GM12873 (cell line): ENCODE measurements around the gene SLC37A3.
A peak's percentile ranks its signal among the peaks of the same experiment; 100 is the strongest.

Source experiments
- TF ChIP-seq, protein P1 (sequence below): IDR thresholded peaks from 2 replicates; pipeline ENCODE4 v1.5.1; 2012; ENCODE audit warnings: low read depth, mild to moderate bottlenecking, moderate library complexity, low read length, control low read depth; ENCODE audit not compliant: insufficient read depth; ENCODE audit errors: missing control alignments

The SLC37A3 gene

GRCh38 chr7:140314573-140315480, 83.5 kb downstream of the SLC37A3 start:
- TF ChIP-seq, protein P1, sequence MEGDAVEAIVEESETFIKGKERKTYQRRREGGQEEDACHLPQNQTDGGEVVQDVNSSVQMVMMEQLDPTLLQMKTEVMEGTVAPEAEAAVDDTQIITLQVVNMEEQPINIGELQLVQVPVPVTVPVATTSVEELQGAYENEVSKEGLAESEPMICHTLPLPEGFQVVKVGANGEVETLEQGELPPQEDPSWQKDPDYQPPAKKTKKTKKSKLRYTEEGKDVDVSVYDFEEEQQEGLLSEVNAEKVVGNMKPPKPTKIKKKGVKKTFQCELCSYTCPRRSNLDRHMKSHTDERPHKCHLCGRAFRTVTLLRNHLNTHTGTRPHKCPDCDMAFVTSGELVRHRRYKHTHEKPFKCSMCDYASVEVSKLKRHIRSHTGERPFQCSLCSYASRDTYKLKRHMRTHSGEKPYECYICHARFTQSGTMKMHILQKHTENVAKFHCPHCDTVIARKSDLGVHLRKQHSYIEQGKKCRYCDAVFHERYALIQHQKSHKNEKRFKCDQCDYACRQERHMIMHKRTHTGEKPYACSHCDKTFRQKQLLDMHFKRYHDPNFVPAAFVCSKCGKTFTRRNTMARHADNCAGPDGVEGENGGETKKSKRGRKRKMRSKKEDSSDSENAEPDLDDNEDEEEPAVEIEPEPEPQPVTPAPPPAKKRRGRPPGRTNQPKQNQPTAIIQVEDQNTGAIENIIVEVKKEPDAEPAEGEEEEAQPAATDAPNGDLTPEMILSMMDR = no peak

- TF ChIP-seq, protein P1 = no peak
Measured at GRCh38 chr7:140312141-140312846, 86.0 kb downstream of the SLC37A3 start.

- TF ChIP-seq, protein P1 = no peak
Measured at GRCh38 chr7:140310337-140311002, 87.9 kb downstream of the SLC37A3 start.

DNA sequence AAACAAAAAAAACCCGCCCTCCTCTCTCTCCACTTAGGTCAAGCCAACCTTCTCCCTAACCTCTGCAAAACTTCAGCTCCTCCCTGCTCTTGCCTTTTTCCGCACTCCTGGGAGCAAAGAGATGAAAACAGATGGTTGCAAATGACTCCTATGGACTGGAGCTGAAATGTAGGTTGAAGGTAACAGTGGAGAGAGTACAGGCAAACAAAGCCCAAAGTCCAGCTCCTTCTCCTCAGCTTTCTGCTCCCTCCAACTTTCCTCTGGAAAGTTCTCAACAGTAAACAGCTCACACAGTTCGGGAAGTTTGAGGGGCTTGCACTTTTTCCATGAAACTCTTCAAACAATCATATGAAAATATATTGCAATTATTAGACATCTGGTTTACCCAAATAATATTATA, 90.3 kb downstream of the SLC37A3 start:
- TF ChIP-seq, protein P1 = no peak

DNA sequence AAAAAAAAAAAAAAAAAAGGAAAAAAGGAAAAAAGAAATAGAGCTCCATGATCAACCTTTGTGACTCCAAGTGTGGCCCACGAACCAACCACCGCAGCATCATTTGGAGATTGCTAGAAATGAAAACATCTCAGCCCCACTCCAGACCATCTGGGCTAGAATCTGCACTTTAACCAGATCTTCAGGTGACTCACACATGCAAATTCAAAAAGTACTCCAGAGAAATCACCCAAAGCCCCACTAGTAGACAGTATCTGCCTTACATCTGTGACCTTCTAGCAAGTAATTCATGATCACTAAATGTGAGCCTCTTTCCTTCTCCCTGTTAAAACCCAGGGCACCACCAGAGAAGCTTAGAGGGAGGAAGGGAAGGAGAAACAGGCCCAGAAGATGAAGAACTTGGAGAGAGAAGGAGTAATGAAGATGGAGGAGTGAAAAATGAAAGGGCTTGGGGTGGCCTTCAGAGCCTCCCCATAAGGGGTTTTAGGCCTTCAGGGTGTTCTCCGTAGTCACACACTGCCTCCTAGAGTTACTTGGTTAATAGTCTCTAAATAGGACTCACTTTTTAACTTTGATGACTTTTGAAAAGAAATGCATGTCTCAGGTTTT, 94.0 kb downstream of the SLC37A3 start:
- TF ChIP-seq, protein P1 = peak; percentile 58

DNA sequence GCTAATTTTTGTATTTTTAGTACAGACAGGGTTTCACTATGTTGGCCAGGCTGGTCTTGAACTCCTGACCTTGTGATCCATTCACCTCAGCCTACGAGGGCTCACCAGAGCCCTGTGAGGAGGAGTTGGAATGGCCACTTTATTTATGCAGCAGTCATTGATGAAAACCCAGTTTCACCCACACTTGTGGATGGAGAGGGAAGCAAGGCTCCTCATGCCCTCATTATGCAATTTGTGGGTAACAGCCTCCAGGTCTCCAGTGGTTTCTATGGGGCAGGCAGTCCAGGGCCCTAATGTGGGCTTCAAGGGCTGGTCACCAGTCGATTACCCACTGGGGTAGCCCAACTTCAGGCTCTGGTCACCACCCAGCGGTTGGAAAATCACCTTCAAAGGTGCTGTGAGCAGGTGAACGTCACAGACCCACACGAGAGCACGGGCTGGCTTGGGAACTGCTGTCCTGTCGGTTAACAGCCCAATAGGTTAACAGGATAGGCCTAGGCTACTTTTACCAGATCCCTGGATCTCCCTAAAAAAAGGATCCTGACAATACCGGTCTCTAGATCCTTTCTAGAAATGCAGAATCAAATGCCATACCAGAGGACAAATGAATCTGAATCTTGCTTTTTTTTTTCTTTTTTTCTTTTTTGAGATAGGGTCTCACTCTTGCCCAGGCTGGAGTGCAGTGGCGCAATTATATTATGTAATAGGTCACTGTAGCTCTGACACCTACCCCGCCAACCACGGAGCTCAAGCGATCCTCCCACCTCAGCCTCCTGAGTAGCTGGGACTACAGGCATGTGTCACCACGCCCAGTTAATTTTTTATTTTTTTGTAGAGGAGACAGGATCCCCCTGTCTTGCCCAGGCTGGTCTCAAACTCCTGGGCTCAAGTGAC, 97.8 kb downstream of the SLC37A3 start:
- TF ChIP-seq, protein P1 = no peak
